CD8-positive, alpha-beta memory T cell (primary cell): ENCODE measurements around the gene UBR2. TPM values are rescaled to one million over a fixed set of nuclear protein-coding genes. Genes with fewer than 3 reads are reported as not detected.
A peak's percentile ranks its signal among the peaks of the same experiment; 100 is the strongest.
"Not testable (repeated sequence)": the region's sequence is repeated elsewhere in the genome, so short reads cannot be mapped to it uniquely, and the experiment has no call there.

Experiments
- CTCF ChIA-PET: fragments of 350-600 bp; sonication (Branson Sonifier 250); formaldehyde crosslinking; loops from one replicate; lab custom pipeline; 2021; ENCODE audit warnings: antibody characterized with exemption; lab: Charles Lee
- POLR2A ChIA-PET: fragments of 350-600 bp; sonication (Branson Sonifier 250); formaldehyde crosslinking; loops from one replicate; lab custom pipeline; 2021; ENCODE audit warnings: antibody characterized with exemption; lab: Charles Lee
- DNase-seq, 5 donors: peaks; one replicate each; pipeline versions ENCODE4 v3.0.0 to v3.0.0-alpha.2; 2020 to 2022; ENCODE audit warnings: mixed read lengths in 1 of 5
- H3K27ac ChIP-seq: one replicate; pipeline ENCODE4 v1.7.0; 2013; ENCODE audit warnings: low read depth, mild to moderate bottlenecking, low read length, moderate library complexity
- H3K27me3 ChIP-seq: 2 replicates; pipeline ENCODE4 v1.7.0; 2013; ENCODE audit warnings: low read length, mild to moderate bottlenecking; ENCODE audit not compliant: insufficient read depth, poor library complexity, severe bottlenecking
- H3K36me3 ChIP-seq: 2 replicates; pipeline ENCODE4 v1.7.0; 2013; ENCODE audit warnings: mild to moderate bottlenecking, low read length, moderate library complexity; ENCODE audit not compliant: insufficient read depth
- H3K4me1 ChIP-seq: 2 replicates; pipeline ENCODE4 v1.7.0; 2013; ENCODE audit warnings: mild to moderate bottlenecking, low read length, moderate library complexity; ENCODE audit not compliant: insufficient read depth
- H3K4me3 ChIP-seq: 2 replicates; pipeline ENCODE4 v1.7.0; 2013; ENCODE audit warnings: mild to moderate bottlenecking, low read length
- H3K9me3 ChIP-seq: 2 replicates; pipeline ENCODE4 v1.7.0; 2013; ENCODE audit warnings: mild to moderate bottlenecking, low read length
- H3K27ac Mint-ChIP-seq, 8 donors: one replicate each; pipeline ENCODE4 v1.8.0; 2020 to 2021; ENCODE audit warnings: mixed read lengths in 8 of 8, mild to moderate bottlenecking in 6 of 8, inconsistent platforms in 3 of 8, moderate library complexity in 3 of 8
- H3K27me3 Mint-ChIP-seq, 2 donors: one replicate each; pipeline ENCODE4 v1.8.0; 2020 to 2021; ENCODE audit warnings: mixed read lengths in 2 of 2, mild to moderate bottlenecking in 1 of 2, moderate library complexity in 1 of 2
- H3K36me3 Mint-ChIP-seq, 3 donors: one replicate each; pipeline ENCODE4 v1.8.0; 2020 to 2021; ENCODE audit warnings: mixed read lengths in 3 of 3, inconsistent platforms in 1 of 3, mild to moderate bottlenecking in 1 of 3
- H3K4me1 Mint-ChIP-seq, 3 donors: one replicate each; pipeline ENCODE4 v1.8.0; 2020 to 2021; ENCODE audit warnings: mixed read lengths in 3 of 3, inconsistent platforms in 1 of 3, mild to moderate bottlenecking in 1 of 3
- H3K4me3 Mint-ChIP-seq, 7 donors: one replicate each; pipeline ENCODE4 v1.8.0; 2020 to 2021; ENCODE audit warnings: mixed read lengths in 7 of 7, mild to moderate bottlenecking in 6 of 7, moderate library complexity in 4 of 7, inconsistent platforms in 2 of 7
- H3K9me3 Mint-ChIP-seq, 5 donors: one replicate each; pipeline ENCODE4 v1.8.0; 2020 to 2022; ENCODE audit warnings: mixed read lengths in 5 of 5, mild to moderate bottlenecking in 3 of 5, moderate library complexity in 2 of 5, inconsistent platforms in 1 of 5
- polyA plus RNA-seq: library from polyadenylated mRNA; unstranded; fragments of 300-500 nt; fragmentation: Illumina TruSeq; gene quantifications from one replicate; pipeline ENCODE4 v1.2.3, GENCODE V29; 2021
- total RNA-seq, 2 experiments: library from RNA; stranded (reverse); gene quantifications; one replicate each; pipeline ENCODE4 v1.2.3, GENCODE V29; 2021

Gene UBR2
- total and polyA plus RNA-seq, 3 experiments from 2014 or later: 13.6 to 27.0 (median 26.2) TPM

DNA sequence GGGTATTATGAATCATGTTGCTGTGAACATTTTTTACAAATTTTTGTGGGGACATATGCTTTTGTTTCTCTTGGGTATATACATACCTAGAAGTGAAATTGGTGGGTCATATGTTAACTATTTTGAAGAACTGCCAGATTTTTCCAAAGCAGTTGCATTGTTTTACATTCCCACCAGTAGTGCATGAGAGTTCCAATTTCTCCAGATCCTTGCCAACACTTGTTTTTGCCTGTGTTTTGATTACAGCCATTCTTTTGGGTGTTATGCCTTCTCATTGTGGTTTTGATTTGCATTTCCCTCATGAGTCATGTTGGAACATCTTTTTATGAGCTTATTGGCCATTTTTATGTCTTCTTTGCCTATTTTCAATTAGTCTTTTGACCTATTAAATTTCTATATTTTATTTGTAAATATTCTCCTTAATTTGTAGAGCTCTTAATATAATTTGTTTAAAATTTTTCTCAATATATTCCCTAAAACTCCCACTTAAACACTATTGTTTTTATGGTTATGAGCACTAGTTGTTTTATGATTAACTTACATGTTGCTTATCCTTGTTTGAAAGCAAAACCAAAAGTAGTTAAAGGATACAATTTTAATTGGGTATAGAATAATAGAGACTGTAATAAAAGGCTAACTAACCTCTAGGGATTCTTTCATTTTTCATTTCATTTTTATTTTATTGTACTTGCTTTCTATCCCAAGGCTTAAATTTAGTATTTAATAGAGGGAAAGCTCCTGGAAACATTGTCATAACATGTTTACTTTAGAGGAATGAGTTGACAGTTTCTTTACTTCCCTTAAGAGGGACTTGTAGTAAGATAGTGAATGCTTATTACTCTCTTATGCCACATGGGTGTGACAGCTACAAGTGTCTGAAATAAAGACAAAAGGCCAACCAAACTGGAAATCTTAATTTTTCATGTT lies 5.5 kb downstream of the UBR2 start:
- ChIA-PET POLR2A (interaction anchor here (0.6 to 0.8 kb wide), 2 partner anchors 123 to 202 kb away, joined by 3 read pairs; no protein-coding TSS in a partner anchor), CTCF (interaction anchor here (1.3 kb wide), 1 partner anchor 22 kb away, joined by 6 read pairs; no protein-coding TSS in a partner anchor)
- Histone ChIP-seq H3K4me3 (no peak overlapping the region), H3K4me1 (peaks cover 47% of the 10 kb centered on the region), H3K27me3 (no peaks in the 10 kb centered on the region), H3K9me3 (no peaks in the 10 kb centered on the region), H3K36me3 (peaks cover 5% of the 10 kb centered on the region), H3K27ac (no peak overlapping the region)
- H3K36me3 Mint-ChIP-seq: peaks cover 3 to 39% (median 9%) of the 10 kb centered on the region in 3 donors
- no peaks in the 10 kb centered on the region for H3K27me3 Mint-ChIP-seq
- peak overlapping the region in 3 of 7 donors; percentile 37 to 74 (median 49) for H3K4me3 Mint-ChIP-seq
- H3K4me1 Mint-ChIP-seq: peaks cover 56 to 81% (median 77%) of the 10 kb centered on the region in 3 donors
- peak overlapping the region in 7 of 8 donors; percentile 26 to 75 (median 64) for H3K27ac Mint-ChIP-seq
- no peaks in the 10 kb centered on the region for H3K9me3 Mint-ChIP-seq
- DNase-seq: no peak

DNA sequence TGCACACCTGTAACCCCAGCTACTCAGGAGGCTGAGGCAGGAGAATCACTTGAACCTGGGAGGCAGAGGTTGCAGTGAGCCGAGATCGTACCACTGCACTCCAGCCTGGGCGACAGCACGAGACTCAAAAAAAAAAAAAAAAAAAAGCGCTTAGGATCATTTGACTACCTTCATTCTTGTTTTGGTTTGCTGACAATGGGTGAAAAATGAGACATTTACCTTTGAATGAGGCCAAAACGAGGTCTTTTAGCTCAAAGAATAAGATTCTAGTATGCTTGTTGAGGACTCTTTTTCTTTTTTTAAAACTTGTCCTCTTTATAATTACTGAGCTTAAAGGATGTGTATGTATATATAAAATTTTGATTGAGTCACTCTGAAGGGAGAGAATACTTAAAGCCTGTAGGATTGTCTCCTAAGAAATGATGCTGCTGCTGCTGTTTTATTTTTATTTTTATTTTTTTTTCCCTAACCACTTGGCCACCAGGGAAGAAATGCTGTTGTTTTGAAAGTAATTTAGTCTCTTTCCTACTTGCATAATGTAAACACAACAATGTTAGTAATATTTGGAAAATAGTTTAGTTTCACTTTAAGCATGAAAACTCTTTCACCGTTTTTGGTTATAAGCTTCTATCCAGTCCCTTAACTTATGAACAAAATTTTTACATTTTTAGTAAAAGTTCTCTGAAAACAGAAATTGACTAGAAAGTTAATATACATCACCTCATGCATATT lies 7.9 kb downstream of the UBR2 start:
- Mint-ChIP-seq H3K27me3 (no peaks in the 10 kb centered on the region), H3K36me3 (peaks cover 4 to 45% (median 14%) of the 10 kb centered on the region in 3 donors), H3K9me3 (no peaks in the 10 kb centered on the region), H3K4me3 (peak overlapping the region in 6 of 7 donors; percentile 54 to 80 (median 60)), H3K4me1 (peaks cover 58 to 82% (median 77%) of the 10 kb centered on the region in 3 donors), H3K27ac (peak overlapping the region in 6 of 8 donors; percentile 21 to 74 (median 60))
- Histone ChIP-seq H3K27me3 (no peaks in the 10 kb centered on the region), H3K4me1 (peaks cover 40% of the 10 kb centered on the region), H3K4me3 (peak overlapping the region; percentile 12), H3K27ac (peak overlapping the region; percentile 6), H3K36me3 (peaks cover 6% of the 10 kb centered on the region), H3K9me3 (no peaks in the 10 kb centered on the region)
- CTCF ChIA-PET: interaction anchor here (0.7 to 2.4 kb wide), 4 partner anchors 8 to 171 kb away, joined by 3 to 9 read pairs (median 5); partner anchors contain the start of gene UBR2
- POLR2A ChIA-PET: interaction anchor here (0.6 to 0.7 kb wide), 4 partner anchors 9 to 884 kb away, joined by 3 to 7 read pairs (median 4); partner anchors contain the start of gene TOMM6
- no peak for DNase-seq

- ChIA-PET POLR2A (interaction anchor here (0.7 to 1.1 kb wide), 2 partner anchors 8 to 10 kb away, joined by 3 to 4 read pairs; no protein-coding TSS in a partner anchor), CTCF (interaction anchor here (0.9 to 2.4 kb wide), 3 partner anchors 8 to 153 kb away, joined by 3 to 9 read pairs (median 6); partner anchors contain the start of gene UBR2)
- Histone ChIP-seq H3K4me3 (no peak overlapping the region), H3K9me3 (no peaks in the 10 kb centered on the region), H3K36me3 (peaks cover 6% of the 10 kb centered on the region), H3K27ac (no peak overlapping the region), H3K27me3 (no peaks in the 10 kb centered on the region), H3K4me1 (peaks cover 37% of the 10 kb centered on the region)
- no peaks in the 10 kb centered on the region for H3K9me3 Mint-ChIP-seq
- H3K4me1 Mint-ChIP-seq: peaks cover 59 to 82% (median 78%) of the 10 kb centered on the region in 3 donors
- no peaks in the 10 kb centered on the region for H3K27me3 Mint-ChIP-seq
- H3K27ac Mint-ChIP-seq: peak overlapping the region; percentile 52 to 91 (median 76)
- peak in 2 of 5 donors; percentile 8 to 24 for DNase-seq
- peaks cover 4 to 47% (median 11%) of the 10 kb centered on the region in 3 donors for H3K36me3 Mint-ChIP-seq
- H3K4me3 Mint-ChIP-seq: peak overlapping the region in 5 of 7 donors; percentile 21 to 67 (median 57)
These were observed 8.7 kb downstream of the UBR2 start for GRCh38 chr6:42572523-42572922.

DNA sequence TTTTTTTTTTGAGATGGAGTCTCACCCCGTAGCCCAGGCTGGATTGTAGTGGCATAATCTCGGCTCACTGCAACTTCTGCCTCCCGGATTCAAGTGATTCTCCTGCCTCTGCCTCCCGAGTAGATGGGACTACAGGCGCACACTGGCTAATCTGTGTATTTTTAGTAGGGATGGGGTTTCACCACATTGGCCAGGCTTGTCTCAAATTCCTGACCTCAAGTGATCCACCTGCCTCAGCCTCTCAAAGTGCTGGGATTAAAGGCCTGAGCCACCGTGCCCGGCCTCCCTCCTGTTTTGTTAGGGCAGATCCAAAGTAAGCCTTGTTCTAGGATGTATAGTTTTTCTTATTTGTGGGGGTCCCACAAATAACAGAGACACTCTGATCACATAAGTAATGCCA lies 12.7 kb downstream of the UBR2 start:
- Mint-ChIP-seq H3K36me3 (peaks cover 8 to 71% (median 14%) of the 10 kb centered on the region in 3 donors), H3K27ac (peak overlapping the region in 3 of 8 donors; percentile 12 to 95 (median 45)), H3K4me3 (peak overlapping the region in 1 of 7 donors; percentile 20), H3K4me1 (peaks cover 63 to 90% (median 87%) of the 10 kb centered on the region in 3 donors)
- H3K27me3 ChIP-seq, POLR2A ChIA-PET, H3K27me3 Mint-ChIP-seq, H3K36me3 ChIP-seq, H3K27ac ChIP-seq, H3K4me3 ChIP-seq, CTCF ChIA-PET, DNase-seq, H3K9me3 Mint-ChIP-seq, H3K9me3 ChIP-seq: not testable (repeated sequence)
- peaks cover 22% of the 10 kb centered on the region for H3K4me1 ChIP-seq

GRCh38 chr6:42598300-42598699 lies 34.5 kb downstream of the UBR2 start:
- Histone ChIP-seq H3K4me1 (no peaks in the 10 kb centered on the region), H3K27me3 (no peaks in the 10 kb centered on the region), H3K9me3 (no peaks in the 10 kb centered on the region), H3K36me3 (peaks cover 12% of the 10 kb centered on the region), H3K27ac (no peak overlapping the region), H3K4me3 (no peak overlapping the region)
- Mint-ChIP-seq H3K9me3 (no peaks in the 10 kb centered on the region), H3K27ac (peak overlapping the region in 5 of 8 donors; percentile 4 to 69 (median 43)), H3K36me3 (peaks cover 10 to 72% (median 24%) of the 10 kb centered on the region in 3 donors), H3K4me1 (peaks cover 22 to 46% (median 40%) of the 10 kb centered on the region in 3 donors), H3K27me3 (no peaks in the 10 kb centered on the region), H3K4me3 (no peak overlapping the region)
- DNase-seq: no peak
- ChIA-PET POLR2A (no interaction called here), CTCF (interaction anchor here (1.4 kb wide), 1 partner anchor 23 kb away, joined by 3 read pairs; no protein-coding TSS in a partner anchor)

- Mint-ChIP-seq H3K4me3 (no peak overlapping the region), H3K9me3 (no peaks in the 10 kb centered on the region), H3K4me1 (peaks cover 19 to 40% (median 38%) of the 10 kb centered on the region in 3 donors), H3K27ac (peak overlapping the region in 2 of 8 donors; percentile 41 to 55), H3K36me3 (peaks cover 10 to 71% (median 21%) of the 10 kb centered on the region in 3 donors), H3K27me3 (no peaks in the 10 kb centered on the region)
- DNase-seq: no peak
- H3K27me3 ChIP-seq: no peaks in the 10 kb centered on the region
- CTCF ChIA-PET: interaction anchor here (1.4 kb wide), 1 partner anchor 24 kb away, joined by 3 read pairs; no protein-coding TSS in a partner anchor
- no peaks in the 10 kb centered on the region for H3K9me3 ChIP-seq
- no peak overlapping the region for H3K27ac ChIP-seq
- H3K4me3 ChIP-seq: no peak overlapping the region
- POLR2A ChIA-PET: no interaction called here
- H3K4me1 ChIP-seq: no peaks in the 10 kb centered on the region
- peaks cover 15% of the 10 kb centered on the region for H3K36me3 ChIP-seq
These were observed 35.7 kb downstream of the UBR2 start for GRCh38 chr6:42599558-42599957.

GRCh38 chr6:42604150-42604549 lies 40.3 kb downstream of the UBR2 start:
- no peaks in the 10 kb centered on the region for H3K4me1 ChIP-seq
- Mint-ChIP-seq H3K27ac (peak overlapping the region in 2 of 8 donors; percentile 19 to 29), H3K4me1 (peaks cover 16 to 37% (median 20%) of the 10 kb centered on the region in 3 donors), H3K27me3 (no peaks in the 10 kb centered on the region), H3K9me3 (no peaks in the 10 kb centered on the region), H3K36me3 (peaks cover 0 to 67% (median 9%) of the 10 kb centered on the region in 3 donors), H3K4me3 (no peak overlapping the region)
- no peak for DNase-seq
- ChIA-PET CTCF (interaction anchor here (1.6 kb wide), 1 partner anchor 16 kb away, joined by 3 read pairs; no protein-coding TSS in a partner anchor), POLR2A (no interaction called here)
- no peaks in the 10 kb centered on the region for H3K9me3 ChIP-seq
- H3K27me3 ChIP-seq: no peaks in the 10 kb centered on the region
- no peak overlapping the region for H3K27ac ChIP-seq
- H3K4me3 ChIP-seq: no peak overlapping the region
- peaks cover 20% of the 10 kb centered on the region for H3K36me3 ChIP-seq
